Mononuclear cell (primary cell): Measurements from ENCODE around the gene TAPBP. TPM values are rescaled to one million over a fixed set of nuclear protein-coding genes. Genes with fewer than 3 reads are reported as not detected.

Source experiments
- H3K27me3 ChIP-seq: 2 replicates; pipeline ENCODE4 v1.6.0; 2011; ENCODE audit warnings: low read length, control low read depth; ENCODE audit not compliant: insufficient read depth
- H3K4me1 ChIP-seq: 2 replicates; pipeline ENCODE4 v1.5.1; 2011; ENCODE audit warnings: mild to moderate bottlenecking, low read length, control low read depth; ENCODE audit not compliant: insufficient read depth
- H3K4me3 ChIP-seq: 2 replicates; pipeline ENCODE4 v1.5.1; 2011; ENCODE audit warnings: mild to moderate bottlenecking, low read length, moderate library complexity
- H3K9me3 ChIP-seq: 2 replicates; pipeline ENCODE4 v1.5.1; 2011; ENCODE audit warnings: low read depth, mild to moderate bottlenecking, control low read depth, low read length
- total RNA-seq: library from RNA; depleted of rRNA; stranded (reverse); fragments of >200 nt; gene quantifications from one replicate; pipeline ENCODE4 v1.2.3, GENCODE V29; 2012

TAPBP gene
- total RNA-seq, 1 donor = 188 TPM

DNA sequence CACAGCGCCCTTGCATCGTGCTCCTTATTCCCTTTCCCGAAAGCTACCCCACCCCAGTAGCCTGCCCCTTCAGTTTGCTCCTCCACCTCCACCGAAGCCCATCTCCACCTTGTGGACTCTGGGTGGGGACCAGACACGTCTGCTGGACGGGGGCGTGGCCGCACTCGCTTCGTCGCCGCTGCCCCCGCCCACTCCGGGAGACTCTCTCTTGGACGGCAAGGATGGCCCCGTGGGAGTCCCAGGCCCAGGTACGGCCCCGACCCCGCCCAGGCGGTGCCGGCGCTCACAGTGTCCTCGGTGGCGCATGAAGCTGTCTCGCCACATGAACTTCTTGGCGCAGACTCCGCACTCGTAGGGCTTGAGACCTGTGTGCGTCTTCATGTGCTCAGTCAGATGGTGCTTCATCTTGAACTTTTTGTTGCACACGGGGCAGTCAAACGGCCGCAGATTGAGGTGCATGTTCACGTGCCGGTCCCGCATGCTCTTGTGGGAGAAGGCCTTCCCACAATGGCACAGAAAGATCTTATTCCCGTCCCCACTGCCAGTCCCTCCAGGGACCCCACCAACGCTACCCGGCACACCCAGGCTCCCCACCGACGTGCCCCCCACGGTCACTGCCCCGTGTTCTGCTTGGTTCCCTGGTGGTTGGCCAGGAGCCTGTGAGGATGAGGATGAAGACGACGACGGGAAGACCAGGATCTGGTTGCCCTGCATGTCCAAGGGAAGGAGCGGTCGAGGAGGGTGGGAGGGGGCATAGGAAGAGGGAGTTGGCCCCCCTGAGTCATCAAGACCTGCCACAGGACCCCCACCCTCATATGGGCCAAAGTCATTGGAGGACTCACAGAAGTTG, 1.3 kb upstream of the TAPBP start:
- Histone ChIP-seq H3K4me3 (peak overlapping the region; percentile 98), H3K27me3 (no peaks in the 10 kb centered on the region), H3K9me3 (no peaks in the 10 kb centered on the region), H3K4me1 (peaks cover 76% of the 10 kb centered on the region)

DNA sequence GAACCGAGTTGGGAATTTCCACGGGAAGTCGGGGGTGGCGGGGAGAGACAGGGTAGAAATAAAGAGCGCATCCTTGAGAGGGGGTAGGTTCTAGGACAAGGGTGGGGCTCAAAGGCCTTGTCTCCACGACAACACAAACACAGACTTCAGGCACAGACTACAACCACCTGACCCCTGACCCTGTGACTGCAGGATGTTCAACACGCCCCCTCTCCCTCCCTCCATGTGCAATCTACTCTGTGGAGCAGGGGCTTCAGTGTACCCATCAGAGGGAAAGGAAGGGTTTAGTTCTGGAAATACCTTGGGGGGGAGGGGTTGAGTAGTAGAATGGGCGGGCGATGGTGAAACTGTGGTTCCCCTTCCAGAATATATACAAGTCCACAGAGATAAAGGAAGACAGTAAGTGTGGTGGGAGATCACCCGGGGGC, 651 bp upstream of the TAPBP start:
- H3K27me3 ChIP-seq = no peaks in the 10 kb centered on the region
- H3K9me3 ChIP-seq = no peaks in the 10 kb centered on the region
- peaks cover 72% of the 10 kb centered on the region for H3K4me1 ChIP-seq
- peak overlapping the region; percentile 98 for H3K4me3 ChIP-seq

DNA sequence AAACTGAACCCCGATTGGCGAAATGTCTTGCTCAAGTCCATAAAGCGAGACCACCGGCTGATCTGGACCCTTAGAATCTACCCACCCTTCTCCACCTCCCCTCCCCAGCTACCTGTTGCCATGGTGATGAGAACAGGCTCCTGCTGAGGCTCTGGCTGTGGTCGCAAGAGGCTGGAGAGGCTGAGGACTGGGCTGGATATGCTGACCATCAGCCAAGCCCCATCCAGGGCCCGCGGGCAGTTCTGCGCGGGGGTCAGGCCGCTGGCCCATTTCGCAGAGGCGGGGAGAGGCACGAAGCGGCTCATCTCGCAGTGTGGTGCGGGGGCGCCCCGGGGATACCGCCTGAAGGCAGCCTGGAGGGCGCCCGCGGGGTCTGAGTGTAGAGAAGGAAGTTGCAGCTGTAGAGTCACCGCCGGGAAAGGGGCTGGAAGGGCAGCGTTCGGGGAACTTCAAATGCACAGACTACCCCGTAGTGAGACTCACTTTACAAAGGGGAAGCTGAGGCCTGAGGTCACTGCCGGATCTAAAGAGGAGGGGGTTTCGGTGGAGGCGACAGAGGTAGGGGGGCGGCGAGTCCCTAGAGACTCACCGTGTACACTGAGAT, 671 bp downstream of the TAPBP start:
- Histone ChIP-seq H3K4me1 (peaks cover 66% of the 10 kb centered on the region), H3K27me3 (no peaks in the 10 kb centered on the region), H3K4me3 (peak overlapping the region; percentile 98), H3K9me3 (no peaks in the 10 kb centered on the region)

DNA sequence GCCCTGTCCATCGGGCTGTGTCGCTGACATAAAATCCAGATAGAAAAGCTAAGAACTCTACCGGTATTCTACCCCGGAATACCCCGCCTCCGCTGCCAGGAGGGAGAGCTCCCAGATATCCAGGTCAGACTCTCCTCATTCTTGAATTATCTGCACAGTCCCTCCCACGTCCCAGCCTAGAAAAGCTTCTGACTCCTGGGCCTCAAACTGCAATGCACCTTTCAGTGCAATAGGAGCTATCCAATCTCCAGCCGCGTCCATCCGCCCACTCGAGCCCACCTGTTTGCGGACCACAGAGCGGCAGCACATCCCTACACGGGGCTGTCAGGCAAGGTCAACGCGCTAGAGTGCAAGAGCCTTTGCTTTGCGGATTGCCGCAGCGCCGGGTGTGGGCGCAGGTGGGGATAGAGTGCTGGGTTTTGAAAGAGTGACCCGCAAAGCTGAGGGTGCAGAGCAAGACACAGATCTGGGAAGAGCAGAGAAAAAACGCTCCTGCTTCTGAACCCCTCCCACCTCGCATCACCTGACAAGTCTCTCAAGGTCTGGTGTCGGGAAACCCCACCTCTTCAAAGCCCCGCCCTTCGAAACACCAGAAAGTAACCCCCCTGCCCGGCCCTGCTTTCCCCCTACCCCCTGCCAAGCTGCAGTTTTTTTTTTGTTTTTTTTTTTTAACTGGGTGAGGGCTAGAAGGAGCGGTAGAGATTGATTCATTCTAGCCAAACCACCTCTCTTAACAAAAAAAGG, 1.3 kb downstream of the TAPBP start:
- Histone ChIP-seq H3K4me3 (peak overlapping the region; percentile 98), H3K4me1 (peaks cover 63% of the 10 kb centered on the region), H3K9me3 (no peaks in the 10 kb centered on the region), H3K27me3 (no peaks in the 10 kb centered on the region)

DNA sequence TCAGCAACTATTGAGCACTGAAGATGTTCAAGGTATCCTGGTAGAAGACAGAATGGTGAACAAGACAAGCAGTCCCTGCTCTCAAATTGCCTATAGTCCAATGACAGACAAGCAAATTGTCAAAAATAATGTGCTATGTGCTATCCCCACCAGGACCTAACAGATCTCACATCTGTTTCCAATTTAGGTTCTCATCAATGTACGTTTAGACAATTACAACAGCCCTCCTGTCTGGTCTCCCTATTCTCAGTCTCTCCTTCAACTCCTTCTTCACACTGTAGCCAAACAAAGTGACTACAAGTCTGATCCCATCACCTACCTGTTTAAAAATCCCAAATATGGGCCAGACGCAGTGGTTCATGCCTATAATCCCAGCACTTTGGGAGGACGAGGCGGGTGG, 7.5 kb downstream of the TAPBP start:
- Histone ChIP-seq H3K9me3 (no peaks in the 10 kb centered on the region), H3K4me3 (no peak overlapping the region), H3K27me3 (no peaks in the 10 kb centered on the region), H3K4me1 (peaks cover 40% of the 10 kb centered on the region)

DNA sequence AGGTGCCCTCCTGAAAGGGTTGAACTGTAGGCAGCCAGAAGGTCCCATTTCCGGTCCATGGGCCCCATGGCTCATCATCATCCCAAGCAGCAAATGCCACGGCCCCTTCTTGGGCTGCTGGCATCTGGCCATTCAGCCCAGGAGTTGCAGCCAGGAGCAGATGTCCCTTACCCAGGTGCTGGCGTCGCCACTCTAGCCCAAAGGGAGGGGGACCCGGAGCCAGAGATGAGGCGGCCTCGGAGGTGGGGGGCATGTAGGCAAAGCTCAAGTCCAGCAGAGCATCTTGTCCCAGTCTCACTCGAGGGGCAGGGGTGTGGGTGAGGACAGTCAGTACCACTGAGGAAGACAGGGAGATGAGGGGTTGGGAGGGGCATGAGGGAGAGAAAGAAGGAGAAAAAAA, 8.8 kb downstream of the TAPBP start:
- Histone ChIP-seq H3K27me3 (no peaks in the 10 kb centered on the region), H3K4me1 (peaks cover 40% of the 10 kb centered on the region), H3K4me3 (no peak overlapping the region), H3K9me3 (no peaks in the 10 kb centered on the region)

DNA sequence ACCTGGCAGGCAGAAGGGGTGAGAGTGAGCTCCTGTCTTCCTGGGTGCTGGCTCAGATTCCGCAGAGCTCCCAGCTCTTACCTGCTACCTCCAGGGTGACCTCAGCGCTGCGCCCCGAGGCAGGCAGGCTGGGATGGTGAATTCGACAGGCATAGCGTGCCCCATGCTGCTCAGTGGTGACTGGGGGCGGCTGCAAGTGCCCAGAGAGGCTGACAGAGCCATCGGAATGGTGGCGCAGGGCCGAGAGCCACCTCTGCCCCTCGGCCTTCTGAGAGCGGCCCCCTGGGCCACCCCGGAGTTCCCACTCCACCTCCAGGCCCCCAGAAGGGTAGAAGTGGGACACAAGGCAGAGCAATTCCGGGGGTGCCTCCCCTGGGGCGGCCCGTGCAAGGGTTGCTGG, 9.7 kb downstream of the TAPBP start:
- no peaks in the 10 kb centered on the region for H3K27me3 ChIP-seq
- peaks cover 42% of the 10 kb centered on the region for H3K4me1 ChIP-seq
- H3K4me3 ChIP-seq = no peak overlapping the region
- H3K9me3 ChIP-seq = no peaks in the 10 kb centered on the region

DNA sequence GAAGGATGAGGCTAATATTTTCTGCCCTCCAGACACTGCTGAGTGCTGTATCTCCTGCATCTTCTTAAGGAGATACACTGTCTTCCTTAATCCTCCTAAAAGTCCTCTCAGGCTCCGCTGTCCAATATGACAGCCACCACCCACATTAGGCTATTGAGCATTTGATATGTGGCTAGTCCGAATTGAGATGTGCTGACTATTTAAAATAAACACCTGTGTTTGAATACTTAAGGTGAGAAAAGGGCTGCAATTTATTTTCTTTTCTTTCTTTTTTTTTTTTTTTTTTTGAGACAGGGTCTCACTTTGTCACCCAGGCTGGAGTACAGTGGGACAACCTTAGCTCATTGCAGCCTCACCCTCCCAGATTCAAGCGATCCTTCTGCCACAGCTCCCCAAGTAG, 12.0 kb downstream of the TAPBP start:
- no peak overlapping the region for H3K4me3 ChIP-seq
- peaks cover 43% of the 10 kb centered on the region for H3K4me1 ChIP-seq
- H3K9me3 ChIP-seq = no peaks in the 10 kb centered on the region
- H3K27me3 ChIP-seq = no peaks in the 10 kb centered on the region

DNA sequence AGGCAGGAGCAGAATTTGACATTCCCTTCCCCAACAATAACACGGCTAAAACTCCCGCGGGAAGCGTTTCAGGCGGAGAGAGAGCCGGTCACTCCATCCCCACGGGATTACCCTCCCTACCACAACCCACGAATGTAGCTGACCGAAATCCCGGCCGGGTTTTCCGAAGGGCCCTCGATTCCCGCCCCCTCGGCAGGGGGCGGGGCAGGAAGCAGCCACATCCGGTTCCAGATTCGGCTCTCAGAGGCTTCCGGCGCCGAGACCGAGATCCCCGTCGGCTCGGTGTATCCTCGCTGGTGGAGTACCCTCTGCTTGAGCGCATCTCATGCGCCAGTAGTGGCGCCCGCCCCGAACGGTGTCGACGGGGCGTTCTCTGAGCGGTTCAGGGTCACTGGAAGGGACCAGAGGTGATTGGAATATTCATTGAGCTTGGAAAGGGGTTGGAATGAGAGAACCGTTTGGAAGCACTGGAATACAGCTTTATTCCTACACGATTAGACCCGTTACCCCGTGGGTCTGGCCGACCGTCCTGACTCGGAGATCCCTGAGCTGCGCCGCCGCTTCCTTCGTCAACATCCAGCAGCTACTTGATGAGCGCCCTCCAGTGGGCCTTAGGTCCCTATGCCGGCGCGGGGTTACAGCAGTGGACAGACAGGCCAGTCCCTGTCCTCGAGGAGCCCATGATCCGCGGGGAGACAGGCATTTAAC, 14.5 kb downstream of the TAPBP start:
- Histone ChIP-seq H3K27me3 (no peaks in the 10 kb centered on the region), H3K4me1 (peaks cover 35% of the 10 kb centered on the region), H3K9me3 (no peaks in the 10 kb centered on the region), H3K4me3 (peak overlapping the region; percentile 55)

DNA sequence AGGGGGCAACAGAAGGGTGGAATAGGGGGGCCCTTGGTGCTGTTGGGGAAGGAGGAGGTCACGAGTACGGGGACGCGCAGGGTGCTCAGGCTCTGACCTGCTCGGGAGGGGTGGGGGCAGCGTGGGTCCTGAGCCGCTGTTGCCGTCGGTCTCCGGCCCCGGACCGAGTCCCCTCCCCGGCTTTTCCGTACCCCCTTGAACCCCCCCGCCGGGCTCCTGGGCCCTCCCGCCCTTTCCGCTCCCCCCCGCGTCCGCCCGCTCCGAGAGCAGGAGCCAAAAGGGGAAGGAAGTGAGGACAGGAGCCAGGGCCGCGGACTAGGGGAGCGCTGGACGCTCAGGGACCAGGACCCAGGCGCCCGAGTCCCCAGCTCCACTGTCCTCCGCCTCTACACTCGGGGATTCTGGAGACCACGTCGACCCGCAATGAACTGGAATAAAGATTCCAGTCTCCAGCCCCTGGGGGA, 15.1 kb downstream of the TAPBP start, which contains the start of gene RGL2:
Gene RGL2, minus strand, starts transcription at position 170 of the 464 bp plus-strand sequence. CDS start 332 bp downstream, outside the sequence.
- peaks cover 35% of the 10 kb centered on the region for H3K4me1 ChIP-seq
- H3K9me3 ChIP-seq = no peaks in the 10 kb centered on the region
- H3K27me3 ChIP-seq = no peaks in the 10 kb centered on the region
- H3K4me3 ChIP-seq = peak within 1 kb of the TSS; percentile 55

DNA sequence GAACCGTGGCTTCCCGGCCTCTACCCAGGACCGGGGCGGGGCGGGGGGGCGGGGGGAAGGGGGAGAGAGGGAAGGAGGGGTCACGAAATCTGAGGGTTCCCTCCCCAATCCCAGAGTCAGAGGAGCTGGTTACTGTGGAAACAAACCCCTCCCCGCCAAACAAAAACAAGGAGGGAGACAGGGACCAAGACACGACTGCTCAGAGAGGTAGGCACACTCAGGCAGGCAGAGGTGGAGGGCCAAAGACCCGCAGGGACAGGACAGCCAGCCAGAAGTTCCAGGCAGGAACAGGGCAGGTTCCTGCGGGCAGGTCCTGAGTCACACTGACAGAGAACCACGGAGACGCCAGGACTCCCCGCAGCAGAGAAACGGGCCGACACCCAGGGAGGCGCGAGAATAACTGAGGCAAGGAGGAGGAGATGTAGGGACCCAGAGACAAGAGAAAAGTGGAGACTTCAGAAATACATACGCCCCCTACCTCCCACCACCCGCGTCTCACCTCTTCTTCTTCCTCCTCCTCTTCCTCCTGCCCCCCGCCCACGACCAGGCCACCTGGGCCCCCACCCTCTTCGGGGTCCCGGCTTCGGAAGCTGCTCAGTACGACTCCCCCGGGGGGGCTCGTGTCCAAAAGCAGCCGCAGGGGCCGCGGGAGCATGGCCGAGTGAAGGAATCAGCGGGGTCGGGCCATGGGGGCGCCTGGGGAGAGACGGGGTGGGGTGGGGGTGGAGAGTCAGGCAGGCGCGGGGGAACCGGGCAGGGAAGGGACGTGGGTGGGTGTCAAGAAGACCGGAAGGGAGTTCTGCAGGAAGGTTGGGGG, 15.7 kb downstream of the TAPBP start:
- H3K9me3 ChIP-seq = no peaks in the 10 kb centered on the region
- H3K27me3 ChIP-seq = no peaks in the 10 kb centered on the region
- H3K4me1 ChIP-seq = peaks cover 35% of the 10 kb centered on the region
- peak overlapping the region; percentile 55 for H3K4me3 ChIP-seq

DNA sequence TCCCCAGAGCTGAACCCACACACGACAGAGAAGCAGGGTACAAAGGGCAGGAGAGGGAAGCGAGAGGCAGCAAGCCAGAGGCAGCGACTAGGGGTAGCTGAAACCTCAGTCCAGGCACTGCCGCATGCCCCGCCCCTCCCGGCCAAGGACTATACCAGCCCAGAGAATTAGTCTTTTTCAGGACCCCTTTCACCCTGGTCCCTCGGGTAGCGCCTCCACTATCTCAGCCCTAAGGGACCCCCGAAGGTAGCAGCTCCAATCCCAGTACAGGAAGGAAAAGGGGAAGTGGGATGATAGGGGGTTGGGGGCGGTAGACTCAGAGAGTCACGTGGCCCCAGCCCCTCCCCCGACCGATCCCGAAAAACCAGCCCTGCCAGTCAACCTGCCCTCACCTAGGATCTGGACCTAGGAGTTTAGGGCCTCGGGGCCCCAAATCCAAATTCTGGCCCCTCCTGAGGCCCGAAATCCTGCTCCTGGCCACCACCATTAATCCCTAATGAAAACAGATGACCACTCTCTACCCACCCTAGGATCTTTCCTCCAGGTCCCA, 16.4 kb downstream of the TAPBP start:
- Histone ChIP-seq H3K27me3 (no peaks in the 10 kb centered on the region), H3K9me3 (no peaks in the 10 kb centered on the region), H3K4me3 (peak overlapping the region; percentile 44), H3K4me1 (peaks cover 35% of the 10 kb centered on the region)

DNA sequence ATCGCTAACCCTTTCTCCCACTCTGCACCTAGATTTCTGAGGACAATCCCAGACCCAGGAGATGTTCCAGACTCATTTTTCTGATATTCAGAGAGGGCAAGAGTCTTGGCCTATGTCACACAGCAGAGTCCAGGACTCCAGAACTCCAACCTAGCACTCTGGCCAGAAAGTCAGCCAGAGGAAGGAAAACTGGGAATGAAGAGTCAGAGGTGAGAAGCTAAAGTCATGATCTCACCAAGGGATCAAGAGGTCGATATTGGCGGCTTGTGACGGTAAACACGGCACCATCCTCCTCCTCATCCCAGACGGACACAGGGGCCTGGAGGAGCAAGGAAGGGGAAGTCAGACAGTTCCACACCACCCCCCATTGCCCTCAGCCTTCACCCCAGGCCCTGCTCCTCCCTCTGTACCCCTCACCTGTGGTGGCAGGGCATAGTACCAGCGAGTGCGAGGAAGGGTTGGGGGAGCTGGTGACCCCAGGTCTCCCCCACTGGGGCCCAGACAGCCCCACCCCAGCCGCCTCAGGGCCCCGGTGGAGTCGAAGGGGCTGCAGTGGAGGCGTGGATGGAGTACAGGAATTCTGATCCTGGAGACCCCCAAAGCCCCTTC, 17.0 kb downstream of the TAPBP start:
- Histone ChIP-seq H3K9me3 (no peaks in the 10 kb centered on the region), H3K4me1 (peaks cover 35% of the 10 kb centered on the region), H3K4me3 (peak overlapping the region; percentile 44), H3K27me3 (no peaks in the 10 kb centered on the region)
